NCI-H1105 treated with DMSO at 0.1 percent for 48 hours (cell line): ENCODE results near the gene ATP6V1F.

Experiments
- DNase-seq: peaks from one replicate; lab custom pipeline; 2025; lab: John Stamatoyannopoulos, UW

The ATP6V1F gene

DNA sequence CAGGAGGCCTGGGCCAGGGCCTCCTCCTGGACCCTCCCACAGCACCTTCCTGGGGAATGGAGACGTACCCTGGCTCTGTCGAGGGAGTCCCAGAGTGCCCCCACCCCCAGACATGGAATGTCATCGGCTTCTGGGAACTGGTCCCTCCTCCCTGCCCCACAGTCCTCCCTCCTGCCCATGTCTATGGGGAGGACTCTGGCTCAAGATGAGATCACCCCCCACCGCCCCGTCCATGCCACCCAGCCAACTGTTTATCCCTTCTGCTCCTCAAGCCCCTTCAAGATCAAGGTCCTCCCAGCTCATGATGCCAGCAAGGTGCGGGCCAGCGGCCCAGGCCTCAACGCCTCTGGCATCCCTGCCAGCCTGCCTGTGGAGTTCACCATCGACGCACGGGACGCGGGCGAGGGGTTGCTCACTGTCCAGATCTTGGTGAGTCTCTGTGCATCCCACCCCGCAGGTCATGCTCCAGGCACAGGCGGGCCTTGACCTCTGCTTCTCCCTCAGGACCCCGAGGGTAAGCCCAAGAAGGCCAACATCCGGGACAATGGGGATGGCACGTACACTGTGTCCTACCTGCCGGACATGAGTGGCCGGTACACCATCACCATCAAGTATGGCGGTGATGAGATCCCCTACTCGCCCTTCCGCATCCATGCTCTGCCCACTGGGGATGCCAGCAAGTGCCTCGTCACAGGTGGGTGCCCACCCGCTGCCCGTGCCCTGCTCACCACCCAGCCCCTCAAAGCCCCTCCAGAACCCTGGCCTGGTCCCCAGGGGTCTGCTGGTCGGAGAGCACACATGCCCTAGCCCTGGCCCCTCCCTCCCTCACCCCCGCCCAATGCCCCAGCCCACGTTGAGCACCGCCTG is 14.1 kb upstream of the ATP6V1F start:
- no peak for DNase-seq

DNA sequence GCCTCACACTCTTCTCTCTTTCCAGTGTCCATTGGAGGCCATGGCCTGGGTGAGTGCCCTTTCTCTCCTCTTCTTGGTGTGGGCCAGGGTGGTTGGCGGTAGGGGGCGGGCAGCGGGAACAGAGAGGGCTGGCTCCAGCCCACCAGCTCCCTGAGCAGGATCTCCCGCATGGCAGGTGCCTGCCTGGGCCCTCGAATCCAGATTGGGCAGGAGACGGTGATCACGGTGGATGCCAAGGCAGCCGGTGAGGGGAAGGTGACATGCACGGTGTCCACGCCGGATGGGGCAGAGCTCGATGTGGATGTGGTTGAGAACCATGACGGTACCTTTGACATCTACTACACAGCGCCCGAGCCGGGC is 13.5 kb upstream of the ATP6V1F start:
- no peak for DNase-seq

DNA sequence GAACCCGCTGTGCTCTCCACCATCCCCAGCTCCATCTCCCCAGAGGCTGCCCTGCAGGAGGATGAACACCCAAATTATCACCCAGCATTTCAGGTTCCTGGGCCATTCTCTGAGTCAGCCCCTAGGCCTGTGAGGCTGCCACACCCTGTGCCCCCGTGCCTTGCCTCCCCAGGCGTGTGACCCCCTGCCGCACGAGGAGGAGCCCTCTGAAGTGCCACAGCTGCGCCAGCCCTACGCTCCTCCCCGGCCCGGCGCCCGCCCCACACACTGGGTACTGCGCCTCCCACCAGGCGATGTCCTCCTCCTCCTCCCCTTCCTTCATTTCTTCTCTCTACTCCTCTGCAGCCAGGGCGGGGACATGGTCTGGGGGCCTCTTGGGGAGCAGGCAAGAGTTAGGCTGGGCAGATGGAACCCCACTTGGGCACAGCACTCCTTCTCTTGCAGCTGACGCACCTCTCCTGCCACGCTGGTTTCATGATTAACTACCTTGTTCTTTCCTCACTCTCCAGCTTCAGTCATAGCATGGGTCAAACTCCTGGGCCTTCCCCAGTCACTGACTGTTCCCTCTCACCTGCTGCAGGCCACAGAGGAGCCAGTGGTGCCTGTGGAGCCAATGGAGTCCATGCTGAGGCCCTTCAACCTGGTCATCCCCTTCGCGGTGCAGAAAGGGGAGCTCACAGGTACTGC is 12.7 kb upstream of the ATP6V1F start:
- DNase-seq: no peak

DNA sequence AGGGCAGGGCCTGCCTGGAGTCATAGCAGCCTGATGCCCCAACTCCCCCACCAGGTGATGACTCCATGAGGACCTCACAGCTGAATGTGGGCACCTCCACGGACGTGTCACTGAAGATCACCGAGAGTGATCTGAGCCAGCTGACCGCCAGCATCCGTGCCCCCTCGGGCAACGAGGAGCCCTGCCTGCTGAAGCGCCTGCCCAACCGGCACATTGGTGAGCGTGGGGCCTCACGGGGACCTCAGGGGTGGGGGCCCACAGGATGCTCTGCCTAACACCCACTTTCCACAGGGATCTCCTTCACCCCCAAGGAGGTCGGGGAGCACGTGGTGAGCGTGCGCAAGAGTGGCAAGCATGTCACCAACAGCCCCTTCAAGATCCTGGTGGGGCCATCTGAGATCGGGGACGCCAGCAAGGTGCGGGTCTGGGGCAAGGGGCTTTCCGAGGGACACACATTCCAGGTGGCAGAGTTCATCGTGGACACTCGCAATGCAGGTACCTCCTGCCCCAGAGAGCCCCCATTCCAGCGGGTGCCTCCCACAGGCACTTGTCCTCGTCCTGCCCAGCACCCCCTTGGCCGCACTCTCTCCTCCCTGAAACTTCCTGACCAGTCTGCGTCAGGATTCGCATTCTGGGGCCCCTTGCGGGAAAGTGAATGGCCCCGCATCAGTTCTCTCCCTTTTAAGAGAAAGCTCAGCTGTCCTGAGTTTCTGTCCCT is 10.0 kb upstream of the ATP6V1F start:
- no peak for DNase-seq

DNA sequence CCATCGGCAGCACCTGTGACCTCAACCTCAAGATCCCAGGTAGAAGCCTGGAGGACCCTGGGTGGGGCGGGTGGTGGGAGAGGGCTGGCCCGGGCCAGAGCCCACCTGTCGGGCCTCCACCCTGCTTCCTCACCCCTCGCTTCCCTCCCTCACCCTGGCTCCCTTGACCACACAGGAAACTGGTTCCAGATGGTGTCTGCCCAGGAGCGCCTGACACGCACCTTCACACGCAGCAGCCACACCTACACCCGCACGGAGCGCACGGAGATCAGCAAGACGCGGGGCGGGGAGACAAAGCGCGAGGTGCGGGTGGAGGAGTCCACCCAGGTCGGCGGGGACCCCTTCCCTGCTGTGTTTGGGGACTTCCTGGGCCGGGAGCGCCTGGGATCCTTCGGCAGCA is 8.9 kb upstream of the ATP6V1F start:
- no peak for DNase-seq

DNA sequence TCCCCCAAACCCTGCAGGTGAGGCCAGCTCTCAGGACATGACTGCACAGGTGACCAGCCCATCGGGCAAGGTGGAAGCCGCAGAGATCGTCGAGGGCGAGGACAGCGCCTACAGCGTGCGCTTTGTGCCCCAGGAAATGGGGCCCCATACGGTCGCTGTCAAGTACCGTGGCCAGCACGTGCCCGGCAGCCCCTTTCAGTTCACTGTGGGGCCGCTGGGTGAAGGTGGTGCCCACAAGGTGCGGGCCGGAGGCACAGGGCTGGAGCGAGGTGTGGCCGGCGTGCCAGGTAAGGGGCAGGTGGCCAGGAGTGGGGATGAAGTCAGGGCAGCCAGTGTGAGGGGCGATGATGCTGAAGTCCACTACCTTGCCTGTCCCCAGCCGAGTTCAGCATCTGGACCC is 8.3 kb upstream of the ATP6V1F start:
- DNase-seq: no peak

DNA sequence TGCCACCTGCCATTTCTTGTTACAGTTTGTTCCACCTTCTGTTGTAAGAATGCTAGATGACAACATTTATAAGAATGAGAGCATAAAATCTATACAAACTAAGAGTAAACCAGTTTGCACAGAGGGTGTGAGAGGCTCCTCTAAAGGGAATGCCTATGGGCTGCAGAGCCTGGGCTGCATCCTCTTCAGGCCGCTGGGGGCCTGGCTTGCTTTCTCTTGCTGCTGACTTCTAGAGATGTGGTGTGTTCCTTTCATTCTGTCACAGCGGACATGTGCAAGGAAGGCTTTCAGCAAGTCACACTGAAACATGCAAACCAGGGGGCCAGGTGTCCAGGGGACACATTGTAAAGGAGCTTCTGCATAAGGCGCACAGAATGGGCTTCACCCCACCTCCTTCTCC is 7.1 kb upstream of the ATP6V1F start:
- DNase-seq: no peak

DNA sequence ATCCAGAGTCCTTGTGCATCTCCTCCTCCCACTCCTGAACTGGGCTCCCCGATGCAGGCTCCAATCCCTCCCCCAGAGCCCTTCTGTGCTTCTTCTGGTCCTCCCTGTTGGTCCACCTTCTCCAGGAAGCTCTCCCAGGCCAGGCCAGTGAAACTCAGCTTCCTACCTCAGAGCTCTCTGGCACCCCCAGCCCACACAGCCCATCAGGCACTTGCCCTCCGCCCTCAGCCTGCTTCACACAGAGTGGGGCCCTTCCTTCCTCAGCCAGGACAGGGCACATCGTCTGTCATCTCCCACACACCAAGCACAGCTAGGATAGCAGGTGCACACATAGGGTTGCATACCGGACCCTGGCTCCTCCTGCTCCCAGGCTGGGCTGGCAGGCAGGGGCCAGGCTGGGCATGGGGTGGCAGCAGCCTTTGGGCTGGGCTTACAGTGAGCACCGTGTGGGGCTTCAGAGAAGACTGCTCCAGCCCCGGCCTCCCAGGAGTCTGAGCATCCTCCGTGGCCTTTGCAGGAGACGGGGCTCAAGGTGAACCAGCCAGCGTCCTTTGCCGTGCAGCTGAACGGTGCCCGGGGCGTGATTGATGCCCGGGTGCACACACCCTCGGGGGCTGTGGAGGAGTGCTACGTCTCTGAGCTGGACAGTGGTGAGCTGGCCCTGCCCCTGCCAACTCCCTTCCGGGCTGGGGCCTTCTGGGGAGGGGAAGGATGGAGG is 6.5 kb upstream of the ATP6V1F start:
- no peak for DNase-seq

DNA sequence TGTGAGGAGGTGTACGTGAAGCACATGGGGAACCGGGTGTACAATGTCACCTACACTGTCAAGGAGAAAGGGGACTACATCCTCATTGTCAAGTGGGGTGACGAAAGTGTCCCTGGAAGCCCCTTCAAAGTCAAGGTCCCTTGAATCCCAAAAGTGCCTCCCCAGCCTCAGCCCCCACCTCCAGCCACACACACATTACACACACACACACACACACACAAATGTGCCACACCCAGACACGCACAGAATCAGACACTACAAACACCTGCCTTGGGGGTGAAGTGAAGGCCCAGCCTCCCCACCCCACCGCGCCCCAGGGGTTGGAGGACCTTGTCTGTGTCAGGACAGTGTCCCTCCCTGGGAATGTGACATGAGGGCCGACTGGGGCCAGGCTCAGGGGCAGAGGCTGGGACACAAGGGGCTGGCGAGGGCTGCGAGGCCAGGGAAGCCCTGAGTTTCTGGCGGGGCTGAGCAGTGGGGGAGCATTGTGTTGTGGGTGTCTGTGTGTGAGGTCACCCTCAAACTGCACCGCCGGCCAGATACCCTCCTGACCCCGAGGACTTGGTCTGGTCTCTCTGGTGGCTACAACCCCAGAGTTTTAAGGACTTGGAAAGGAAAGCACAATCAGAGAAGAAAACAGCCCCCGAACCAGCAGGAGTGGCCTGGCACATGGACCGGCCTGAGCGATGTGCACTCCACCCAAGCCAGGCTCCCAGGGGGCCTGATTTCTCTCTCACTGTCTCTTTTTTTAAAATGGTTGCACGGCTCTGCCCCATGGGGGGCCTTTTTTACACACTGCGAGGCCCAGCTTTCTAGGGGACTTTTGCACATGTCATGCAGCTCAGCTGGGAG is 4.0 kb upstream of the ATP6V1F start:
- no peak for DNase-seq

DNA sequence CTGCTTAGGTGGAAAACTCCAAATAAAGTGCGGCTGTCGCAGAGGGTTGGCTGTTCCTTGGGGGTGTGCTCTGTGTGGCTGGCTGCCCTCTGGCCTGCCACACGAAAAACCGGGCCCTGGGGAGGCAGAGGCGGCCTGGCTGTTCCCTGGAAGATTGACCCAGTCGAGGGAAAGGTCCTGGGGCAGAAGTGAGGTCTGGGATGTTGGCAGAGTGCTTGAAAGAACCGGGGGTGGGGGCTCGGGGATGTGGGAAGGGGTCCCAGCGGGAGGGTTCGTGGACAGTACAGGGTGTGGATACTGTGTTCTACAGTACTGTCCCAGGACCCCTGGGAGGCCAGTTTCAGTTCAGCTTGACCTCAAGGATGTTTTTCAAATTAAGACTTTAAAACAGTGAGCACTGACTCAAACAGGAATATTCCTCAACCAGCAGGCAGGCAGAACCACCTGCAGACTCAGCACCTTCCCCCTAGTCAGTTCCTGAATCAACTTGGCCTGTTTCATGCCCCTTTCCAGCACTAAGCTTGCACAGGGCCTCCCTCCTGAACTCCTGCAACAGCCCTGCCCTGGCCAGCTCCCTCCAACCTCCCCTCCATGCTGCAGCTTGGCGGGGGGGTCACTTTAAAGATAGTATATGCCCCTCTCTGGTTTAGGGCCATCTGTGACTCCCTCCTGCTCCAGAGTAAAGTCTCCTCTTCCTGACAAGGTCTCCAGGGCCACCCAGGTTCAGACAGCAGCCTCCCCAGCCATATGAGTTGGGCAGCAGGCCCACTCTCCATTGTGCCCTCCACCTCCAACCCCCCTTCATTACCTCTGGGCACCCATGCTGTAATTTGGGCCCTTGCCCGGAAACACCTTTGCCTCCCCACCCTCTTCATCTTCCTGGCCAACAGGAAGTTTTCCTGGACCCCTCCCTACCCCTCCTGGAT is 3.2 kb upstream of the ATP6V1F start:
- no peak for DNase-seq

DNA sequence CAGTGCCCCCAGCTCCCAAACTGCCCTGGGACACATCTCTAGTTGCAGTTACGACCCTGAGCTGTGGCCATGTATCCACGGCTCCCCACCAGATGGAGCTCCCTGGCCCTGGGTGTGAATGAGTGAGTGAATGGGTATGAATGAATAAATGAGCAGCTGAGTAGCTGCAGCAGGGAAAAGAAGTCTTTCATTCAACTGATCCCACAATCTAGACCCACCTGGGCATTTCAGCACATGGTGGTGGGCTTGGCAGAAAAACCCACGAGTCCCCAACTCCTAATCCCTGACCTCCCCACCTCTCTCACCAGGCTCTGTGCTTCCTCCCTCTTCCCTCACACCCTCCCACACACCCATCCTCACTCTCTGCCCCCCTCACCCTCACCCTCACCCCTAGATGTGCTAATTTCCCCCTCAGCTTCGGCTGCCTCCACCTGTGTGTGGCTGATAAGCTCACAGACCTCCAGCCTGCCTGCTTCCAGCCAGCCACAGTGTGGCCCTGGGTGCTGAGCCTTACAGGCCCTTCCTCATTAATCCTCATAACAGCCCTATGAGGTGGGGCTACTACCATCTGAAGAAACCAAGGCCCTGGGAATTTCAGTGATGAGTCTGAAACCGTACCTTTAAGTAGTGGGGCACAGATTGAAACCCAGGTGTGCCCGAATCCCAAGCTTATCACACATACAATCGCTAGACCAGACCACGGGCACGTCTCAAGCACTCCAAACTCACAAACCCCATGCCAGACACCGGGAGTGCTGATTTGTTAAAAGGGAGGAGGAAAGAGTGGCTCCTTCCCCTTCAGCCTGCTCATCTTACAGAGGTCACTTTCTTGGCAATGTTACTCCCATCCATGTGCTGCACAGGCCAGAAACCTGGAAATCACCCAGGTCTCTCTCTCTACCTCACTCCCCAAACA is 2.2 kb upstream of the ATP6V1F start:
- no peak for DNase-seq

DNA sequence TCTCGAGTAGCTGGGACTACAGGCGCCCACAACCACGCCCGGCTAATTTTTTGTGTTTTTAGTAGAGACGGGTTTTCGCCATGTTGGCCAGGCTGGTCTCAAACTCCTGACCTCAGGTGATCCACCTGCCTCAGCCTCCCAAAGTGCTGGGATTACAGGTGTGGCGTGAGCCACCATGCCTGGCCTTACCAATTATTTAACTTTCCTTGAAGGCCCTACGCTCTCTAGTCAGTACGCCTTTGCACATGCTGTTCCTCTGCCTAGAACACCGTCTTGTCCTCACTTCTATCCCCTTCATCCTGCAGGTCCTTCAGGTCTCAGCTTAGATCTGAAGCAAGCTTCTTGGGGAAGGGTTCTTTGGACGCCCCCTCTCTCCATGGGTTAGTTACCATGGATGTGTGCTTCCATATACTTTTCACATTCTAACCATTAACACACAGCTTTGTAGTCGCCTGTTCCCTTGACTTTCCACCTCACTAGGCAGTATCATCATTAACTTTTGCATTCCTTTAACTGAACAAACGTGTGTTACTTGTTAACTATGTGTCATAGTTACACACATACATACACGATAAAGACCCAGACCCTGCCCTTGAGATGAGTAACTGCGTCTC is 592 bp upstream of the ATP6V1F start:
- DNase-seq: no peak

DNA sequence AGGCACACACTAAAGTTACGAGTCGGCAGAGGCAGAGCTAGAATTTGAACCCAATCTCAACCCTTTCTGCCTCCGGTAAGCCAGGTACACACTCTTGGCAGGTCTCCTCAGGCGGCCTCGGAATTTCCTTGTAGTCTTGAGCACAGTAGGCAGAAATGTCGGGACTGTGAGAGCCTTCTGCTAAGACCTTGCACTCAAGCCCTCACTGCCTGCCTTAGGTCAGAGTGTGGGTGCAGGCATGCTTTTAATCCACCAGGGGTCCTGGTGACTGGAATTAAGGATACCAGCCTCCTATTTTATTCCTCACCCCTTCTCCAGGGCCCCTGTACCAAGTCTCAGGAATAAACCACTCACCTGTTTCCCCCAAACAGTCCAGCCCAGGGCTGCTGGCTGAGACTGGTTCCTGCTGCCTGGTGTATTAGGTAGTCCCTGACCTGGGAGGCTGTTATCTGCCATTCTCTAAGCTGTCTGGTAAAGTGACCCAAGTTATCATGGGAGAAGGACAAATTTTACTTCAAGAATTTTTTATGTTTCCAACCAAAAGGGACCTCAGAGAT is 855 bp downstream of the ATP6V1F start:
- peak; percentile 30 for DNase-seq

DNA sequence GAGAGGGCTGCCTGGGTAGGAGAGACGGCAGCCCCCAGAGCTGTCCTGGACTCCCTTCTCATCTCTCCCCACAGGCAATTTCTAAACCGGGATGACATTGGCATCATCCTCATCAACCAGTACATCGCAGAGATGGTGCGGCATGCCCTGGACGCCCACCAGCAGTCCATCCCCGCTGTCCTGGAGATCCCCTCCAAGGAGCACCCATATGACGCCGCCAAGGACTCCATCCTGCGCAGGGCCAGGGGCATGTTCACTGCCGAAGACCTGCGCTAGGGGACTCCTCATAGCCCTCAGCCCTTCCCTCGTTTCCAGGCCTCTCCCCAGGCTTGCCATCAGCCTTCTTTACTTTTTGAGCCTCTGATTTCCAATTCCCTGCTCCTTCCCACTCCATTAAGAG is 2.6 kb downstream of the ATP6V1F start:
- no peak for DNase-seq

DNA sequence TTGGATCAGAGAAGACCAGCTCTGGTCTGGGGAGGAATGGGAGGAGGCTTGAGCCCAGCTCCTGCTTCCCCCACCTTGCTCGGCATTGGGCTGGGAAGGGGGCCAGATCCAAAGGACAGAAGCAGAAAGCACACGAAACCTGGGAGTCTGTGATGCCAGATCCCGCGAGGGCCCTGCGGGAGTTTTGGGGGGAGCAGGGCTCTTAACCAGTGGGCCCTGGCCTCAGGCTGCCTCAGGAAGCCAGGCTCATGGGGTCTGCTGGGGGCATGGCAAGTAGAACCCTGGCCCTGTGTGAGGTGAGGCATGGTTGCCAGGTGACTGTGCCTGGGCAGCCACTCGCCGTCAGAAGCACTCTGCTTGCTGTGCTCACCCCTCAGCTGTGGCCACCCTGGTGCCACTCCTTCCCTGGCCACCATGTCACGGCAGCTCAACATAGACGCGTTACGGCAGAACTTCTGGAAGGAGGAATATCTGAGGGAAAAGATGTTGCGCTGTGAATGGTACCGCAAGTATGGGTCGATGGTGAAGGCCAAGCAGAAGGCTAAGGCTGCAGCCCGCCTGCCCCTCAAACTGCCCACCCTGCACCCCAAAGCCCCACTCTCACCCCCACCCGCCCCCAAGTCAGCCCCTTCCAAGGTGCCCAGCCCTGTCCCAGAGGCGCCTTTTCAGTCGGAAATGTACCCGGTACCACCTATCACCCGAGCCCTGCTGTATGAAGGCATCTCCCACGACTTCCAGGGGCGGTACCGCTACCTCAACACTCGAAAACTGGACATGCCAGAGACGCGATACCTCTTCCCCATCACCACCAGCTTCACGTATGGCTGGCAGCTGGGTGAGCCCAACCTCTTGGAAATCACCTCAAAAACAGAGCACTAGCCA is 3.6 kb downstream of the ATP6V1F start:
- DNase-seq: no peak

DNA sequence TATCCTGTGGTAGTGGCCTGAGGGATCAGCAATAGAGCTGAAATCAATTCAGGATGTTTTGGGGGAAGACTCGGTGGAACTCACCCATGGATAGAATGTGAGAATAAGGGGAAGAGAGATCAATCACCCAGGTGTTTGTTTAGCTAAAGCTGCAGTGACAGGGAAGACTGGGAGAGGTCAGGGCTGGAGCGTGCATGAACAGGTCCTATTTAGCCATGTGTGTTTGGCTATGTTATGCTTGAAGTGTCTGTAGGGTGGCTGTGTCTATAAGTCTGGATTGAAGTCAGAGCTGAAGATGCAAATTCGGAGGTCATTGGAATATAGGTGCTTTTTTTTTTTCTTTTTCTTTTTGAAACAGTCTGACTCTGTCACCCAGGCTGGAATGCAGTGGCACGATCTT is 4.6 kb downstream of the ATP6V1F start:
- DNase-seq: no peak

DNA sequence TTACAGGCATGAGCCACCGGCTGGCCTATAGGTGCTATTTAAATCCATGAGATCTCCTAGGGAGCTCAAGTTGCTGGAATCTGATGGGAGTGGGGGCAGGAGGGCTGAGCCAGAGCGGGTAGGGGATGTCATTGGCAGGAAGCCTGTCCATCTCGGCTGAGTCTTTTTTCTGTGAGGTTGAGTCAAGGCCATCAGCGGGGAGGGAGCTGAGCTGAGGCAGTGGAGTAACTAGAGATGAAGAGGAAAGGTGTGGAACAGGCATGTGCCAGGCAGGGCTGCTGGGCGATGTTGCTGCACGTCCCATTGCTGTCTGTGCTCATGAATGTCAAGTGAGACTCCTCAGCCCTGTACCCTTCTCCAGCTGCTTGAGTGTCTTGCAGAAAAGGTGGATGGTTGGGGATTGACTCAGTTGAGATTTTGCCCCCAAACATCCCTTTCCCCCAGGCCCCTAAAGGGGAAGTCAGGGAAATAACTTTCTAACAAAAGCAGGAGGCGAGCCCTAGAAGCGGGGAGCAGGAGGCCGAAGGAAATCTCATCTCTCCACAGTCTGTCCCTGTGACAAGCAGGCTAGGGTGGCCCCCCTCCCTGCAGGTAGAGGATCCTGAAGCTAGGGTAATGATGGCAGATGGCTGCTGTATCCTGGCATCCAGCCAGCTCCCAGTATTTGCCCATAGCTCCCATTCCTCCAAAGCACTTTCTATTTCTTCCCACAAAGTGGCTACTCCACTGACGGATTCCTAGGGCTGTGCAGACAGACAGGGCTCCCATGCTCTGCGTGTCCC is 5.4 kb downstream of the ATP6V1F start:
- peak; percentile 83 for DNase-seq
